ENCODE data around the gene ENTREP3.
"Not testable (repeated sequence)": the region's sequence is repeated elsewhere in the genome, so short reads cannot be mapped to it uniquely, and the experiment has no call there.

ENTREP3 gene

GRCh38 chr1:155255243-155256007, at the start of gene ENTREP3:
Gene ENTREP3, minus strand, starts transcription at chr1:155255483. Its CDS starts 606 bp downstream, at chr1:155254877.
- DNase-seq: peak; percentile 44

GRCh38 chr1:155304558-155305063, 49.3 kb upstream of the ENTREP3 start:
- DNase-seq: no peak

- DNase-seq: no peak
These were observed 46.1 kb upstream of the ENTREP3 start, which contains the start of gene PKLR for GRCh38 chr1:155301342-155301841. Gene PKLR, minus strand, starts transcription at chr1:155301438. Its CDS starts 43 bp downstream, at chr1:155301395.

GRCh38 chr1:155300553-155301329, 45.5 kb upstream of the ENTREP3 start:
- no peak for DNase-seq

GRCh38 chr1:155300024-155300423, 44.7 kb upstream of the ENTREP3 start:
- no peak for DNase-seq

- no peak for DNase-seq
These were observed 42.1 kb upstream of the ENTREP3 start for GRCh38 chr1:155297384-155297783.

- DNase-seq: no peak
These were observed 41.4 kb upstream of the ENTREP3 start for GRCh38 chr1:155296661-155297060.

GRCh38 chr1:155295942-155296267, 40.6 kb upstream of the ENTREP3 start:
- no peak for DNase-seq

GRCh38 chr1:155295183-155295941, 40.1 kb upstream of the ENTREP3 start:
- DNase-seq: no peak

GRCh38 chr1:155294520-155295182, 39.4 kb upstream of the ENTREP3 start:
- DNase-seq: no peak

- DNase-seq: no peak
These were observed 37.9 kb upstream of the ENTREP3 start for GRCh38 chr1:155293086-155293749.

GRCh38 chr1:155291006-155291405, 35.7 kb upstream of the ENTREP3 start:
- not testable (repeated sequence) for DNase-seq

GRCh38 chr1:155287987-155288543, 32.8 kb upstream of the ENTREP3 start:
- no peak for DNase-seq

- no peak for DNase-seq
These were observed 31.3 kb upstream of the ENTREP3 start for GRCh38 chr1:155286544-155286943.

GRCh38 chr1:155285631-155286044, 30.4 kb upstream of the ENTREP3 start:
- no peak for DNase-seq

GRCh38 chr1:155285063-155285462, 29.8 kb upstream of the ENTREP3 start:
- no peak for DNase-seq

- DNase-seq: no peak
These were observed 29.2 kb upstream of the ENTREP3 start for GRCh38 chr1:155284476-155284875.

- DNase-seq: no peak
These were observed 27.3 kb upstream of the ENTREP3 start for GRCh38 chr1:155282488-155283091.

- no peak for DNase-seq
These were observed 24.0 kb upstream of the ENTREP3 start for GRCh38 chr1:155279268-155279667.

GRCh38 chr1:155278689-155279160, 23.4 kb upstream of the ENTREP3 start:
- DNase-seq: no peak
